Panc1 (cell line): ENCODE measurements around the gene ENPEP. TPM values are rescaled to one million over a fixed set of nuclear protein-coding genes. Genes with fewer than 3 reads are reported as not detected.

ENCODE experiments used
- ATAC-seq: fragments of 200-7000 bp; cut with Tn5 transposase; 2 replicates; pipeline ENCODE4 v1.9.1; 2020; ENCODE audit warnings: mild to moderate bottlenecking, moderate library complexity
- BruUV-seq: library from RNA; stranded (reverse); fragments of 400-500 nt; replicated peaks from 2 replicates; lab custom pipeline; 2021; lab: Mats Ljungman, UMichigan
- CTCF ChIA-PET: fragments of 300-600 bp; sonication (Branson Sonifier 250); formaldehyde crosslinking; loops from one replicate; lab custom pipeline; 2022; ENCODE audit warnings: antibody characterized with exemption; lab: Charles Lee
- POLR2A ChIA-PET: fragments of 300-600 bp; sonication (Branson Sonifier 250); formaldehyde crosslinking; loops from one replicate; lab custom pipeline; 2022; ENCODE audit warnings: antibody characterized with exemption; lab: Charles Lee
- DNase-seq: peaks from one replicate; pipeline ENCODE4 v3.0.0-alpha.2; 2010; ENCODE audit warnings: low read depth, low spot score
- H3K27ac ChIP-seq: 2 replicates; pipeline ENCODE4 v1.5.1; 2011; ENCODE audit warnings: mild to moderate bottlenecking, low read length, inconsistent platforms
- H3K27me3 ChIP-seq: fragments of 200-500 bp; sonication (Bioruptor generic); 2 replicates; pipeline ENCODE4 v1.6.0; 2014; ENCODE audit warnings: low read length, inconsistent platforms; ENCODE audit not compliant: control insufficient read depth, insufficient read depth
- H3K36me3 ChIP-seq: fragments of 200-500 bp; sonication (Bioruptor generic); 2 replicates; pipeline ENCODE4 v1.5.1; 2014; ENCODE audit warnings: inconsistent platforms, mild to moderate bottlenecking, low read length, moderate library complexity; ENCODE audit not compliant: control insufficient read depth, insufficient read depth
- H3K4me1 ChIP-seq: 2 replicates; pipeline ENCODE4 v1.5.1; 2011; ENCODE audit warnings: inconsistent platforms, mild to moderate bottlenecking, low read length, moderate library complexity; ENCODE audit not compliant: control insufficient read depth, insufficient read depth
- H3K4me3 ChIP-seq, 2 experiments: 2 replicates each; pipeline ENCODE4 v1.5.1; 2011 to 2012; ENCODE audit warnings: low read depth in 2 of 2, low read length in 2 of 2, mild to moderate bottlenecking in 2 of 2, inconsistent platforms in 1 of 2, moderate library complexity in 1 of 2
- H3K9me3 ChIP-seq: fragments of 200-500 bp; sonication (Bioruptor generic); 2 replicates; pipeline ENCODE4 v1.5.1; 2014; ENCODE audit warnings: low read depth, mild to moderate bottlenecking, inconsistent platforms, low read length, moderate library complexity; ENCODE audit not compliant: control insufficient read depth, insufficient read depth
- POLR2AphosphoS5 ChIP-seq: IDR thresholded peaks from 2 replicates; pipeline ENCODE4 v1.6.1; 2012; ENCODE audit warnings: mild to moderate bottlenecking, low read depth, low read length, moderate library complexity
- SIN3A ChIP-seq: IDR thresholded peaks from 2 replicates; pipeline ENCODE4 v1.6.1; 2012; ENCODE audit warnings: low read depth, mild to moderate bottlenecking, low read length, moderate library complexity, borderline replicate concordance; ENCODE audit not compliant: insufficient read depth
- TCF7L2 ChIP-seq: IDR thresholded peaks from 2 replicates; pipeline ENCODE4 v1.6.1; 2011; ENCODE audit warnings: mild to moderate bottlenecking, low read depth, low read length, inconsistent platforms
- in situ Hi-C: cut with HindIII; loops from 2 replicates; pipeline ENCODE4 v1.10.0; 2016; ENCODE audit warnings: low sequenced_read_pairs, low pct_unique_long_range_greater_than_20kb
- intact Hi-C: fragments of 100-400 bp; cut with micrococcal nuclease; formaldehyde crosslinking; loops from one replicate; pipeline ENCODE4 v1.10.0; 2022; ENCODE audit not compliant: unreplicated experiment
- total RNA-seq: library from RNA; stranded (reverse); gene quantifications from one replicate; pipeline ENCODE4 v1.2.1, GENCODE V29; 2021; ENCODE audit not compliant: unreplicated experiment
- TF ChIP-seq, protein P1 (sequence below), 2 experiments: IDR thresholded peaks; 2 replicates each; pipeline ENCODE4 v1.6.1; 2011 to 2012; ENCODE audit warnings: low read depth in 2 of 2, control low read depth in 1 of 2, low read length in 1 of 2, mild to moderate bottlenecking in 1 of 2, moderate library complexity in 1 of 2; ENCODE audit not compliant: insufficient read depth in 1 of 2
- TF ChIP-seq, protein P2 (sequence below): fragments of 450-650 bp; IDR thresholded peaks from 2 replicates; pipeline ENCODE4 v1.5.1; 2017; ENCODE audit warnings: mild to moderate bottlenecking

The ENPEP gene
- total RNA-seq, 1 experiment from 2014 or later: not detected

DNA sequence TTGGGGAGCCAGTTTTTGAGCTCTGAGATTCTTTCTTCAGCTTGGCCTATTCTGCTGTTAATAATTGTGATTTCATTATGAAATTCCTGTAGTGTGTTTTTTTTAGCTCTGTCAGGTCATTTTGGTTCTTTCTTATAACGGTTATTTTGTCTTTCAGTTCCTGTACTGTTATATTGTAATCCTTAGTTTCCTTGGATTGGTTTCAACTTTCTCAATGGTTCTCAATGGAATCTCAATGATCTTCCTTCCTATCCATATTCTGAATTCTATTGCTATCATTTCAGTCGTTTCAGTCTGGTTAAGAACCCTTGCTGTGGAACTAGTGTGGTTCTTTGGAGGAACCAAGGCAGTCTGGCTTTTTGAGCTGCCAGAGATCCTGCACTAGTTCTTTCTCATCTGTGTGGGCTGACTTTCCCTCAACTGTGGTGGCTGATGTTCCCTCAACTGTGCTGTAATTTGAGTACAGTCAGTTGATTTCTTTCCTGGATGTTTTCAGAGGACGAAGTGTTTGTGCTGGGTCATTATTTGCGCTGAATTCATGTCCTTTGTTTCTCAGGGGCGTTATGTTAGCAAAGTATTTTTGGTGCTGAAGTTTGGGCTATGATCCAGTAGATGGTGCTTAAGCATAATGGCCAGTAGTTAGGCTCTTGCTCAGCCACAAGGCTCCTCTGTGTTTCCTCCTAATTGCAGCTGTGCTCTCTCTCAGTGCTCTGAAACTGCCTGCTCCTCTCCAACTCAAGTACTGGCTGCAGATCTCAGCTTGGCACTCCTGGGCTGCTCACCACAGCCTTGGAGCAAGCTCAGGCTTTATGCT, 27.5 kb downstream of the ENPEP start:
- no peak overlapping the region for H3K27ac ChIP-seq
- no peaks in the 10 kb centered on the region for H3K9me3 ChIP-seq
- H3K36me3 ChIP-seq: no peaks in the 10 kb centered on the region
- in situ Hi-C loops (no loop called here), intact Hi-C loops (no loop called here)
- no TSS peak for BruUV-seq
- H3K27me3 ChIP-seq: no peaks in the 10 kb centered on the region
- ATAC-seq: no peak
- ChIA-PET POLR2A (no interaction called here), CTCF (no interaction called here)
- no peaks in the 10 kb centered on the region for H3K4me1 ChIP-seq
- TF ChIP-seq POLR2AphosphoS5: no peak
- TF ChIP-seq, protein P1, sequence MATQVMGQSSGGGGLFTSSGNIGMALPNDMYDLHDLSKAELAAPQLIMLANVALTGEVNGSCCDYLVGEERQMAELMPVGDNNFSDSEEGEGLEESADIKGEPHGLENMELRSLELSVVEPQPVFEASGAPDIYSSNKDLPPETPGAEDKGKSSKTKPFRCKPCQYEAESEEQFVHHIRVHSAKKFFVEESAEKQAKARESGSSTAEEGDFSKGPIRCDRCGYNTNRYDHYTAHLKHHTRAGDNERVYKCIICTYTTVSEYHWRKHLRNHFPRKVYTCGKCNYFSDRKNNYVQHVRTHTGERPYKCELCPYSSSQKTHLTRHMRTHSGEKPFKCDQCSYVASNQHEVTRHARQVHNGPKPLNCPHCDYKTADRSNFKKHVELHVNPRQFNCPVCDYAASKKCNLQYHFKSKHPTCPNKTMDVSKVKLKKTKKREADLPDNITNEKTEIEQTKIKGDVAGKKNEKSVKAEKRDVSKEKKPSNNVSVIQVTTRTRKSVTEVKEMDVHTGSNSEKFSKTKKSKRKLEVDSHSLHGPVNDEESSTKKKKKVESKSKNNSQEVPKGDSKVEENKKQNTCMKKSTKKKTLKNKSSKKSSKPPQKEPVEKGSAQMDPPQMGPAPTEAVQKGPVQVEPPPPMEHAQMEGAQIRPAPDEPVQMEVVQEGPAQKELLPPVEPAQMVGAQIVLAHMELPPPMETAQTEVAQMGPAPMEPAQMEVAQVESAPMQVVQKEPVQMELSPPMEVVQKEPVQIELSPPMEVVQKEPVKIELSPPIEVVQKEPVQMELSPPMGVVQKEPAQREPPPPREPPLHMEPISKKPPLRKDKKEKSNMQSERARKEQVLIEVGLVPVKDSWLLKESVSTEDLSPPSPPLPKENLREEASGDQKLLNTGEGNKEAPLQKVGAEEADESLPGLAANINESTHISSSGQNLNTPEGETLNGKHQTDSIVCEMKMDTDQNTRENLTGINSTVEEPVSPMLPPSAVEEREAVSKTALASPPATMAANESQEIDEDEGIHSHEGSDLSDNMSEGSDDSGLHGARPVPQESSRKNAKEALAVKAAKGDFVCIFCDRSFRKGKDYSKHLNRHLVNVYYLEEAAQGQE (IDR thresholded peaks at IDR 0.05; ENCODE audit: insufficient read depth in 1 of 2, low read depth in 2 of 2, low read length in 1 of 2): no peak
- TF ChIP-seq, protein P2, sequence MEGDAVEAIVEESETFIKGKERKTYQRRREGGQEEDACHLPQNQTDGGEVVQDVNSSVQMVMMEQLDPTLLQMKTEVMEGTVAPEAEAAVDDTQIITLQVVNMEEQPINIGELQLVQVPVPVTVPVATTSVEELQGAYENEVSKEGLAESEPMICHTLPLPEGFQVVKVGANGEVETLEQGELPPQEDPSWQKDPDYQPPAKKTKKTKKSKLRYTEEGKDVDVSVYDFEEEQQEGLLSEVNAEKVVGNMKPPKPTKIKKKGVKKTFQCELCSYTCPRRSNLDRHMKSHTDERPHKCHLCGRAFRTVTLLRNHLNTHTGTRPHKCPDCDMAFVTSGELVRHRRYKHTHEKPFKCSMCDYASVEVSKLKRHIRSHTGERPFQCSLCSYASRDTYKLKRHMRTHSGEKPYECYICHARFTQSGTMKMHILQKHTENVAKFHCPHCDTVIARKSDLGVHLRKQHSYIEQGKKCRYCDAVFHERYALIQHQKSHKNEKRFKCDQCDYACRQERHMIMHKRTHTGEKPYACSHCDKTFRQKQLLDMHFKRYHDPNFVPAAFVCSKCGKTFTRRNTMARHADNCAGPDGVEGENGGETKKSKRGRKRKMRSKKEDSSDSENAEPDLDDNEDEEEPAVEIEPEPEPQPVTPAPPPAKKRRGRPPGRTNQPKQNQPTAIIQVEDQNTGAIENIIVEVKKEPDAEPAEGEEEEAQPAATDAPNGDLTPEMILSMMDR: no peak
- DNase-seq: no peak
- no peak overlapping the region for H3K4me3 ChIP-seq

DNA sequence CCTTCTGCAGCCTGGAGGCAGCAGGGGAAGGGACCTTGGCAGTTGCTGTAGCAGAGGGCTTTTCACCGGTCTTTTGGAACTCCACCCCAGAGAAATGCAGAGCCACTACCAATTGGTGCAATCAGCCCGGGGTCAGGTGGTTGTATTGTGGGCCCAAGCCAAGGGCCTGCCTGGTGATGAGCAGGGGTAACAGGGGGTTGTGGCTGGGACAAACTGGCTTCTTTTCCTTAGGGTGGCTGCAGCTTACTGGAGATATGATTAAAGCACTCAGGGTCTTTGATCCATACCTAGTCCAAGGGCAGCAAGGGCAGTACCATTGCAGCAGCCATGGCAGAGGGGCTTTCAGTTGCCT, 28.1 kb downstream of the ENPEP start:
- Histone ChIP-seq H3K9me3 (no peaks in the 10 kb centered on the region), H3K27me3 (no peaks in the 10 kb centered on the region), H3K4me1 (no peaks in the 10 kb centered on the region), H3K4me3 (no peak overlapping the region), H3K27ac (no peak overlapping the region), H3K36me3 (no peaks in the 10 kb centered on the region)
- DNase-seq: no peak
- ChIA-PET CTCF (no interaction called here), POLR2A (no interaction called here)
- in situ Hi-C loops (no loop called here), intact Hi-C loops (no loop called here)
- ATAC-seq: no peak
- TF ChIP-seq, protein P1 (IDR thresholded peaks at IDR 0.05; ENCODE audit: insufficient read depth in 1 of 2, low read depth in 2 of 2, low read length in 1 of 2): no peak
- TF ChIP-seq POLR2AphosphoS5 (no peak), SIN3A (no peak), TCF7L2 (no peak)
- TF ChIP-seq, protein P2: no peak
- no TSS peak for BruUV-seq
